Activated CD8-positive, alpha-beta T cell treated with anti-CD3 and anti-CD28 coated beads for 36 hours (primary cell): ENCODE results near the gene CTNNA2. TPM values are rescaled to one million over a fixed set of nuclear protein-coding genes. Genes with fewer than 3 reads are reported as not detected.

ENCODE experiments used
- ATAC-seq: fragments of 200-7000 bp; cut with Tn5 transposase; one replicate; pipeline ENCODE4 v1.10.0; 2021; ENCODE audit warnings: mild to moderate bottlenecking, moderate library complexity
- CTCF ChIA-PET: fragments of 350-600 bp; sonication (Branson Sonifier 250); formaldehyde crosslinking; loops from one replicate; lab custom pipeline; 2021; ENCODE audit warnings: antibody characterized with exemption; lab: Charles Lee
- POLR2A ChIA-PET: fragments of 350-600 bp; sonication (Branson Sonifier 250); formaldehyde crosslinking; loops from one replicate; lab custom pipeline; 2021; ENCODE audit warnings: antibody characterized with exemption; lab: Charles Lee
- DNase-seq: peaks from one replicate; pipeline ENCODE4 v3.0.0-alpha.2; 2020
- H3K27ac Mint-ChIP-seq: one replicate; pipeline ENCODE4 v1.8.0; 2021; ENCODE audit warnings: mild to moderate bottlenecking, mixed read lengths
- H3K27me3 Mint-ChIP-seq: one replicate; pipeline ENCODE4 v1.8.0; 2021; ENCODE audit warnings: mixed read lengths
- H3K36me3 Mint-ChIP-seq: one replicate; pipeline ENCODE4 v1.8.0; 2021; ENCODE audit warnings: low read depth, mixed read lengths
- H3K4me1 Mint-ChIP-seq: one replicate; pipeline ENCODE4 v1.8.0; 2021; ENCODE audit warnings: low read depth, mixed read lengths
- H3K4me3 Mint-ChIP-seq: one replicate; pipeline ENCODE4 v1.8.0; 2021; ENCODE audit warnings: mild to moderate bottlenecking, moderate library complexity, mixed read lengths
- H3K9me3 Mint-ChIP-seq: one replicate; pipeline ENCODE4 v1.8.0; 2021; ENCODE audit warnings: mixed read lengths
- CTCF ChIP-seq: fragments of 200-600 bp; IDR thresholded peaks from one replicate; pipeline ENCODE4 v1.8.0; 2022; ENCODE audit warnings: antibody characterized with exemption, mild to moderate bottlenecking
- intact Hi-C: fragments of 100-400 bp; cut with micrococcal nuclease; formaldehyde crosslinking; loops from one replicate; pipeline ENCODE4 v1.10.0; 2022
- total RNA-seq, 2 experiments: library from RNA; stranded (reverse); gene quantifications; one replicate each; pipeline ENCODE4 v1.2.3, GENCODE V29; 2021

The CTNNA2 gene
- total RNA-seq, 2 experiments from 2014 or later, result not detected

DNA sequence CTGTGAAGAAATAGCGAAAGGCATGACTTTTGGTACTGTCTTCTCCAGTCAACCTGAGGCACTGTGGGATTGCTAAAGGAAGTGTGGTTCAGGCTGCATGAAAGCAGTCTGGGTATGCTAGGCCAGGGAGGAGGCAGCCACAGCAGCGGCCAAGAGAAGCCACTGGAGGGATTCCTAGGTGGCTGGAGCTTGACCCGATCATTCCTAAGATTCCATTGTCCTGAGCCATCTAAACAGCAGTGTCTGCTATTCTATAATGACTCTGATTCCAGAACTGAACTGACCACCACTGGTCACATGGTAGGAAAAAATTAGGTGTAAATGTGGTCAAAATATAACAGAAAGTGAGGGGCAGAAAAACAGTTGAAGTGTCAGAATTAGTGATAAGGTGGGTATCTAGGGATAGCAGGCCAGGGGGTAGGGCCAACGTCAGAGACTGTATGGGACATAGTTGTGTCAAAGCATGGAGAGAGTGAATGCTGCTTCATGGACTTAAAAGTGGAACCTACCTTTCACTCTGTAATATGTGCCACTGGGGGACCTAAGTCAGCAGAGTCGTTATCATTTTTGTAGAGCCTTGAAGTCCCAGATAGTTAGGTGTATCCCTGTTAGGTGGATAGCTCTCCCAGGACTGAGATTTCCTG lies 204.6 kb downstream of the CTNNA2 start:
- POLR2A ChIA-PET, result no interaction called here
- no peaks in the 10 kb centered on the region for H3K27me3 Mint-ChIP-seq
- ATAC-seq (no peak), DNase-seq (no peak)
- TF ChIP-seq CTCF, result no peak
- no peak overlapping the region for H3K27ac Mint-ChIP-seq
- H3K36me3 Mint-ChIP-seq, result no peaks in the 10 kb centered on the region
- peaks cover 10% of the 10 kb centered on the region for H3K9me3 Mint-ChIP-seq
- intact Hi-C loops, result no loop called here
- H3K4me1 Mint-ChIP-seq, result no peaks in the 10 kb centered on the region
- H3K4me3 Mint-ChIP-seq, result no peak overlapping the region
- CTCF ChIA-PET, result no interaction called here

GRCh38 chr2:79721061-79721460 lies 208.2 kb downstream of the CTNNA2 start:
- peaks cover 2% of the 10 kb centered on the region for H3K9me3 Mint-ChIP-seq
- ATAC-seq (no peak), DNase-seq (no peak)
- H3K27ac Mint-ChIP-seq, result no peak overlapping the region
- intact Hi-C loops, result no loop called here
- no peaks in the 10 kb centered on the region for H3K4me1 Mint-ChIP-seq
- TF ChIP-seq CTCF, result no peak
- H3K4me3 Mint-ChIP-seq, result no peak overlapping the region
- ChIA-PET CTCF (no interaction called here), POLR2A (no interaction called here)
- H3K27me3 Mint-ChIP-seq, result no peaks in the 10 kb centered on the region
- H3K36me3 Mint-ChIP-seq, result no peaks in the 10 kb centered on the region

DNA sequence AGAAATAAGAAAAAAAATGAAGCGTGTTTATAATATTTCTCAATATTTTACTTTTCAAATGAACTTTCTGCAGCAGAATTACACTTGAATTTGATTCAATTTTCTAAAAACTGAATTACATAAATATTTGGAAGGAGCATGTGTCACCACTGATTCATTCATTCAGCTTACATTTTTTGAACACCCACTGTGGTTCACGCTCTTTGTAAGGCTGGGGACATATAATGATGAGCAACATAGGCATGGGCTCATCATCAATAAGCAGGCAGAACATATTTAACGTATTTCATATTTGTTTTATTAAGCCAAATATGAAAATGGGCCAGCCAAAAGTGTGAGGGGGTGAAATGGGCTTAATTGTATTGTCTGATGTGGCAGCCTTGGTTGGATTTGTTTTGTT lies 209.1 kb downstream of the CTNNA2 start:
- Mint-ChIP-seq H3K4me3 (no peak overlapping the region), H3K27me3 (no peaks in the 10 kb centered on the region), H3K36me3 (no peaks in the 10 kb centered on the region), H3K27ac (no peak overlapping the region), H3K9me3 (peaks cover 2% of the 10 kb centered on the region), H3K4me1 (no peaks in the 10 kb centered on the region)
- DNase-seq (no peak), ATAC-seq (no peak)
- ChIA-PET POLR2A (no interaction called here), CTCF (no interaction called here)
- intact Hi-C loops, result no loop called here
- TF ChIP-seq CTCF, result no peak

DNA sequence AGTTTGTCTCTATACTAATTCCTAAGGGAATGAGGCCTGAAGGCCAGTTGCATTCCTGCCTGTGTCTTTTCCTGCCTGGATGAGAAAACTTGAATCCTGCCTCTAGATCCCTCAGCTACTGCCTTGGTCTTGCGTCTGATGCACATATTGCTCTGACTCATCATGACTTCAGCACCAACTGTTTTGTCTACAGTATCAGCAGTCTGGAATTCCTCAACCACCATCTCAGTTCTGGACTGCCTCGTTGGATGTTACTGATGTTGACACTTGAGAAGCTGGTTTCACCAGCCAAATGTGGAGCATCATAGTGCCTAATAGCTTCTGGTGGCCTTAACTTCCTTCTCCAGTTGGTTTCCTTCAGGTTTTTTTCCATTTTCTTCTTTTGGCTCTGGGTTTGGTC lies 211.0 kb downstream of the CTNNA2 start:
- no peak for TF ChIP-seq CTCF
- peaks cover 2% of the 10 kb centered on the region for H3K9me3 Mint-ChIP-seq
- no peaks in the 10 kb centered on the region for H3K4me1 Mint-ChIP-seq
- ATAC-seq (no peak), DNase-seq (no peak)
- POLR2A ChIA-PET, result no interaction called here
- intact Hi-C loops, result no loop called here
- no peak overlapping the region for H3K27ac Mint-ChIP-seq
- CTCF ChIA-PET, result no interaction called here
- no peak overlapping the region for H3K4me3 Mint-ChIP-seq
- no peaks in the 10 kb centered on the region for H3K27me3 Mint-ChIP-seq
- H3K36me3 Mint-ChIP-seq, result no peaks in the 10 kb centered on the region

- POLR2A ChIA-PET, result no interaction called here
- intact Hi-C loops, result no loop called here
- no peaks in the 10 kb centered on the region for H3K36me3 Mint-ChIP-seq
- no peak overlapping the region for H3K4me3 Mint-ChIP-seq
- TF ChIP-seq CTCF, result no peak
- no peak for DNase-seq
- H3K27ac Mint-ChIP-seq, result no peak overlapping the region
- no peak for ATAC-seq
- CTCF ChIA-PET, result no interaction called here
- no peaks in the 10 kb centered on the region for H3K4me1 Mint-ChIP-seq
- H3K9me3 Mint-ChIP-seq, result peaks cover 1% of the 10 kb centered on the region
- no peaks in the 10 kb centered on the region for H3K27me3 Mint-ChIP-seq
Observed at GRCh38 chr2:79729532-79729931, 216.7 kb downstream of the CTNNA2 start.
